HepG2 (cell line): ENCODE results near the gene RASSF8. TPM values are rescaled to one million over a fixed set of nuclear protein-coding genes. Genes with fewer than 3 reads are reported as not detected.

Experiments used
- AGO2 ChIP-seq: fragments of 200-400 bp; formaldehyde crosslinking; optimal IDR thresholded peaks from 2 replicates; pipeline ENCODE3; 2017; ENCODE audit warnings: mild to moderate bottlenecking, low read depth, low read length, moderate library complexity
- ASH2L ChIP-seq: fragments of 300-600, 200-600 bp; sonication (generic); IDR thresholded peaks from 2 replicates; pipeline ENCODE4 v1.7.0; 2017; ENCODE audit warnings: low read depth, mild to moderate bottlenecking, moderate library complexity, mixed read lengths, low read length; ENCODE audit not compliant: insufficient read length
- CREB1 ChIP-seq, 2 experiments: fragments of 450-650 bp in 1 of 2; IDR thresholded peaks; 2 replicates each; pipeline ENCODE4 v1.6.1; 2016 to 2017; ENCODE audit warnings: control low read depth in 1 of 2, mild to moderate bottlenecking in 1 of 2, missing compliant biosample characterization in 1 of 2, missing genetic modification characterization in 1 of 2
- CTCF ChIP-seq: sonication (generic); formaldehyde crosslinking; IDR thresholded peaks from 2 replicates; pipeline ENCODE4 v1.5.0; 2020; ENCODE audit warnings: mild to moderate bottlenecking, missing genetic modification reagents, moderate library complexity
- HNF4A ChIP-seq: sonication (generic); formaldehyde crosslinking; IDR thresholded peaks from 2 replicates; pipeline ENCODE4 v1.4.0; 2020; ENCODE audit warnings: missing genetic modification reagents
- JDP2 ChIP-seq: sonication (generic); formaldehyde crosslinking; IDR thresholded peaks from 2 replicates; pipeline ENCODE4 v1.8.1; 2022; ENCODE audit warnings: missing genetic modification reagents, borderline replicate concordance
- MAX ChIP-seq: IDR thresholded peaks from 2 replicates; pipeline ENCODE4 v1.6.1; 2012; ENCODE audit warnings: inconsistent platforms
- MED1 ChIP-seq: sonication (generic); formaldehyde crosslinking; IDR thresholded peaks from 2 replicates; pipeline ENCODE4 v1.4.0; 2020; ENCODE audit warnings: missing genetic modification reagents
- RAD51 ChIP-seq: fragments of 450-650 bp; IDR thresholded peaks from 2 replicates; pipeline ENCODE4 v1.6.1; 2016; ENCODE audit warnings: borderline replicate concordance
- RFXAP ChIP-seq: sonication (generic); formaldehyde crosslinking; IDR thresholded peaks from 2 replicates; pipeline ENCODE4 v1.4.0; 2020; ENCODE audit warnings: missing genetic modification reagents, borderline replicate concordance
- SKI ChIP-seq: fragments of 450-650 bp; IDR thresholded peaks from one replicate; pipeline ENCODE4 v1.6.1; 2018; ENCODE audit warnings: mild to moderate bottlenecking; ENCODE audit not compliant: partially characterized antibody
- SMARCE1 ChIP-seq: fragments of 450-650 bp; IDR thresholded peaks from 2 replicates; pipeline ENCODE4 v1.6.1; 2017; ENCODE audit warnings: borderline replicate concordance
- TEAD3 ChIP-seq: optimal IDR thresholded peaks from 2 replicates; pipeline ENCODE3; 2016; ENCODE audit warnings: borderline replicate concordance
- UBTF ChIP-seq: sonication (generic); formaldehyde crosslinking; IDR thresholded peaks from 2 replicates; pipeline ENCODE4 v1.4.0; 2020; ENCODE audit warnings: mild to moderate bottlenecking, missing genetic modification reagents
- ZBTB25 ChIP-seq: IDR thresholded peaks from 2 replicates; pipeline ENCODE4 v1.6.1; 2018; ENCODE audit warnings: missing genetic modification reagents
- ZNF33A ChIP-seq: sonication (generic); formaldehyde crosslinking; IDR thresholded peaks from 2 replicates; pipeline ENCODE4 v1.5.1; 2020; ENCODE audit warnings: missing genetic modification reagents, mild to moderate bottlenecking, moderate library complexity, borderline replicate concordance
- ZNF484 ChIP-seq: sonication (generic); formaldehyde crosslinking; IDR thresholded peaks from 2 replicates; pipeline ENCODE4 v1.5.1; 2020; ENCODE audit warnings: mild to moderate bottlenecking, low read depth, missing genetic modification reagents, borderline replicate concordance
- ZNF576 ChIP-seq: sonication (generic); formaldehyde crosslinking; IDR thresholded peaks from 2 replicates; pipeline ENCODE4 v1.4.0; 2020; ENCODE audit warnings: mild to moderate bottlenecking, missing genetic modification reagents
- ZNF670 ChIP-seq: sonication (generic); formaldehyde crosslinking; IDR thresholded peaks from 2 replicates; pipeline ENCODE4 v1.8.0; 2022; ENCODE audit warnings: mild to moderate bottlenecking, missing genetic modification reagents, borderline replicate concordance
- ZNF704 ChIP-seq: sonication (generic); formaldehyde crosslinking; IDR thresholded peaks from 2 replicates; pipeline ENCODE4 v1.8.1; 2023; ENCODE audit warnings: mild to moderate bottlenecking, inconsistent platforms, moderate library complexity, missing genetic modification reagents, borderline replicate concordance
- polyA plus RNA-seq, 8 experiments: library from polyadenylated mRNA; depleted of rRNA in 3 of 8; stranded (reverse) in 7 of 8; unstranded in 1 of 8; fragments of >200 nt; fragmentation: Illumina TruSeq in 4 of 8; extraction: Trizol in 4 of 8; gene quantifications; 2 replicates each; pipeline versions ENCODE4 v1.2.1 to v1.2.3, GENCODE V29; 2011 to 2016; ENCODE audit warnings: low read depth in 4 of 8, missing spikeins in 1 of 8, mixed read lengths in 1 of 8; ENCODE audit not compliant: insufficient read depth in 1 of 8
- total RNA-seq, 5 experiments: library from RNA; depleted of rRNA; stranded (reverse); fragments of >200 nt; fragmentation: Illumina TruSeq; extraction: Trizol; gene quantifications; 2 replicates each; pipeline ENCODE4 v1.2.3, GENCODE V29; 2016; ENCODE audit warnings: low read depth in 1 of 5

Gene RASSF8
- total and polyA plus RNA-seq, 2 of the 13 experiments (the other 11 are each of a cell fraction or from before 2014, with no cell fraction given) = 0.82 to 9.2 TPM

- peak; percentile 95 for TF ChIP-seq HNF4A (CRISPR knock-in tag)
- peak; percentile 66; the same call in 1 of the 2 replicates for TF ChIP-seq ZNF704
- TF ChIP-seq RAD51 = peak; percentile 69
- TF ChIP-seq CREB1 (IDR thresholded peaks at IDR 0.05) = no peak
- TF ChIP-seq CREB1 (CRISPR knock-in tag; IDR thresholded peaks at IDR 0.05) = no peak
- no peak for TF ChIP-seq CTCF (CRISPR knock-in tag)
- TF ChIP-seq AGO2 = no peak
- TF ChIP-seq ZNF576 (CRISPR knock-in tag) = no peak
- peak; percentile 15 for TF ChIP-seq TEAD3 (CRISPR knock-in tag)
- TF ChIP-seq UBTF (CRISPR knock-in tag) = peak; percentile 69
- peak; percentile 85 for TF ChIP-seq RFXAP (CRISPR knock-in tag)
- TF ChIP-seq MAX = peak; percentile 99
- TF ChIP-seq ZNF670 (CRISPR knock-in tag) = peak; percentile 82; the same call in 1 of the 2 replicates
- TF ChIP-seq ASH2L = peak; percentile 70
- no peak for TF ChIP-seq ZNF33A (CRISPR knock-in tag)
- TF ChIP-seq ZBTB25 (CRISPR knock-in tag) = peak; percentile 85
- TF ChIP-seq MED1 (CRISPR knock-in tag) = peak; percentile 80
- peak; percentile 31 for TF ChIP-seq SKI
- no peak; the same call in 1 of the 2 replicates for TF ChIP-seq ZNF484 (CRISPR knock-in tag)
- no peak for TF ChIP-seq SMARCE1
- TF ChIP-seq JDP2 = no peak; the same call in 1 of the 2 replicates
Measured at GRCh38 chr12:26113853-26114719, 155.6 kb downstream of the RASSF8 start (continued).
